ENCODE data around the gene PIGT.

The PIGT gene

DNA sequence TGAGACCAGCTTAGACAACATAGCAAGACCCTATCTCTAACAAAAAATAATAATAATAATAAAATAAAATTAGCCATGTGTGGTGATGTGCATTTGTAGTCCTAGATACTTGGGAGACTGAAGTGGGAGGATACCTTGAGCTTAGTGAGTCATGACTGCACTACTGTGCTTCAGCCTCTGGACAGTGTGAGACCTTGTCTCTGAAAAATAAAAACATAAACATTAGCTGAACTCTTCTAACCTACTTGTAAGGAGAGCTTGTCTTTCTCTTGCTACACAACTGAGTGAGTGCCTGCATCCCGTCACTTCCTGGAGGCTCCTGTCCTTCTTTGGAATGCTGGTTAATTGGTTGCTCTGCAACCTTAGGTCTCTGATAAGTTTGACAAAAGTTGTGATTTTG lies 13.0 kb upstream of the PIGT start:
- DNase-seq: no peak

DNA sequence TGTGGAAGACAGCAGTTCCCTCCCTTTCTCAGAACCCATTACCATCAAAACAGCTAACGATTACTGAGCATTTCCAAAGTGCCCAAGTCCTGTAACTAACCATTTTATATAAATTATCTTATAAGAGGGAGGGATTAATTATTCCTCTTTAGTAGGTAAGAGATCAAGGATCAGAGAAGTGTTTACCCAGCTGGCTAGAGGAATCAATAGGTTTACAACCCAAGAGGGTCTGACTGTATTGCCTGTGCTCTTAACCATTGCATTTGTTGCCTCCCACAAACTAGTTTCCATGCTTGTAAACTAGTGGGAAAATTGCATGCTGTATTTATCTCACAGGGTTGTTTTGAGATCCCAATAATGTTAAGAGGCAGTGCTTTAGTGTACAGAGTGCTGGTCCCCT lies 11.5 kb upstream of the PIGT start:
- DNase-seq: no peak

DNA sequence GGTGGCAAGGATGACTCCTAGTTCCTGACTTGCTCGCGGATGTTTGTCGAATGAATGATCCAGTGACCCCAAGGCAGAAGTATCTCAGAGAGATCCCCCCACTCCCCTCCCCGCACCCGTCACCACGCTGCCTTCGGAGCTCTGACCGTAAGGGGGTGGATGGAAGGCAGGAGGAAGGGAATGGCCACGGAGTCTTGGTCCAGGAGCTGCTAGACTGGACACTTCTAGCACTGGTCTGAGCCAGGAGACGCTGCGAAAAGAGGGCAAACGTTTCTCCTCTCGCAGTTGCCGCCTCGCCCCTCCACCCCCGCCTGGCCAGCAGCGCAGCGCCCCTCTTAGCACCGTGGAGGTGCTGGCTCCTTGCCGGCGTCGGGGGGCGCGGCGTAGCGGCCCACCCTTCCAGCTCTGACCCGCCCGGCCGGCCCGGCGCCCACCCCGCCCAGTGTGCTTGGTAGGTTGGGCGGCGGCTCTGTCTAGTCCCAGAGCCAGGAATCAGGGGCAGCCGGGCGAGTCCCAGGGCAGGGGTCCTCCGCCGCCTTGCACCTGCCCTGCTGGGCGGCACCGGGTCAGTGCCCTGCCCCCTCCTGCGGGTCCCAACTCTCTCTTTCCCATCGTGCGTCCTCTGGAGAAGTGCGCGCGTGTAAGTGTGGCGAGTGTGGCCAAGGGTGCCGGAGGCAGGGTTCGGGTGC lies 10.2 kb upstream of the PIGT start:
- peak; percentile 55 for DNase-seq

DNA sequence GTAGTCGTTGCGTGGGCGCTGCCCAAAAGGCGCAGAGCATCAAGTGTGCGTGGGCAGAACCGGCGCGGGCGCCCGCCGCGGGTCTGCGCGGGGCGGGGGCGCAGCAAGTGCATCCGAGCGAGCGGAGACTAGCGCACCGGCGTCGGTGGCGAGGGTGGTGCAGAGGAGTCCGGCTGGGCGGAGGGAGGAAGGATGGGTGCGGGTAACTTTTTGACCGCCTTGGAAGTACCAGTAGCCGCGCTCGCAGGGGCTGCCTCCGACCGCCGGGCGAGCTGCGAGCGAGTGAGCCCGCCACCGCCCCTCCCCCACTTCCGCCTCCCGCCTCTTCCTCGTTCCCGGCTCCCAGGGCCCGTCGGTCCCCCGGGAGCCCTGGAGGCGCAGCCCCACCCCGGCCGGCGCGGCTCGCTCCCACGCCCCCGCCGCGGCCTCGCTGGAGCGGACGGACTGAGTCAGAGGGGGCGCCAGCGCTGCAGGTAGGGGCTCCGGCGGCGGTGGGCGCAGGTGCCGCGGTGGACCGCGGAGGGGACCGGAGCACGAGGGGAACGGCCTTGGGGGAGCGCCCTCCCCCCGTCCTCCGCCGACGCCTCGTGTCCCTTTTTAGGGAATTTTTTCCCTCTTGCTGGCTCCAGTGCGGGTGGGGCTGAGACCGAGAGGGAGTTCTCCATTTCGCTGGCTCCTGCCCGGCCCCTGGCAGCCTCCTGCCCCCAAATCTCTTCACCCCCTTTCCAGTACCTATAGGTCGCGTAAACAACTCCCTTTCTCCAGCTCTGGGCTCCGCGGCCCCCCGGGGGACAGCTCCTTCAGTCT lies 9.5 kb upstream of the PIGT start:
- DNase-seq: peak; percentile 70

DNA sequence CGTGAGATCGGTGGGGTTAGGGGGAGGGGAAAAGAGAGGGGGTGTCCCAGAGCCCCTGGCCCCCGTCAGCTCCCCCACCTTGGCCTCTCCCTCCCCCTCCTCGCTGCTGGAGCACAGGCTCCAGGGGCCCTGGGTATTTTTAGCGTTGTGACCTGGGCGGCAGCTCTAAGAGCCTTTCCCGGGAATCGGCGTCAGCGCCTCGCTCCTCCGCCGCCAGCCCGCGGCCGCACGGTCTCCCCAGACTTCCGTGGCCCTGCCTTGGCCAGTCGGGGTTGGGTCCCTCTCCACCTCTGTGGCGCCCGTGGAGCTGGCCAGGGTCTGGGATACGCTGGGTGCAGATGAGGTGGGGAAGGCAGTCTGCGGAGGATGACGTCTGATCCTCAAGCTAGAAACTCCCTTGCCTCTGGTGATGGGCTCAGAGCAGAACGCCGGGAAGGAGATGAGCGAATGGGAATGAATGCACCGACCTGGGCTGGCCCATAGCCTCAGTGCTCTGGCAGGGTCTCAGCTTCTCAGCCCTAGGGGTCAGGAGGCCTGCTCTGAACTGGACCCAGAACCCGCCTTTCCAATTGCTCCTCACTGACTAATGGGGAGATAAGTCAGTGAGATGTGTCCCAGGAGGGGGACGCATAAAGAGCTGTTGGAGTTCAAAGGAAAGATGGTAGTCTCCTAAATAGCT lies 8.7 kb upstream of the PIGT start:
- peak; percentile 18 for DNase-seq

DNA sequence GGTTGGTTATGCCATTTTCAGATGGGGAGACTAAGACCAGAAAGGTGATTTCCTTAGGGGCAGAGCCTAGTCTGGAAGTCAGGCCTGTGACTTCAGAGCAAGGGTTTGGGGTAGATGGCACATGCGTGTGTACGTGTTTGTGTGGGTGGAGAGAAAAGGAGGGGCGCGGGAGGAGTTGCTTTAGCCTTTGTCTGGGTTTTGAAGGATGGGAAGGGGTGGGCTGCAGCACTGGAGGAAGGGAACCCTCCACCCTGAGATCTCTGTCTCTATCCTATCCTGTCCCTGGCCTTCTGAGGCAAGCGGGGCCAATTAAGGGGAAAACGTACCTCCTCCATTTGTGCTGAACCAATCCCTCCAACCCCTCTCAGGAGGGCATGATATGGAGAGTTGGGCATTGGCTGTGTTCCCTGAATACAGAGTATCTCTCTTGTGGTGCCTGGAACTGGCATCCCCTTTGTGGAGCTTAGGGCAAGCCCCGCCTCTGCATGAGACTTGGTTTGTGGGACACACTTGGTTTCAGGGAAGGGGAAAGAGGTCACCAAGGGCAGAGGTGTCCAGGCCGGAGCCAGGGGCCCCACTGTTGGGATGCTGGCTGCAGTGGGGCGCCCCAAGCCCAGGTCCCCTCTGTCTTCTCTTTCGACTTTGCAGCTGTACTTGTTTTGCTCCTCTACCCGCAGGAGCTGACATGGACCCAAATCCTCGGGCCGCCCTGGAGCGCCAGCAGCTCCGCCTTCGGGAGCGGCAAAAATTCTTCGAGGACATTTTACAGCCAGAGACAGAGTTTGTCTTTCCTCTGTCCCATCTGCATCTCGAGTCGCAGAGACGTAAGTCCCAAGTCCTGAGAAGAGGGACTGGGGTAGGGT lies 7.9 kb upstream of the PIGT start, which contains the start of gene DBNDD2:
DBNDD2 (plus strand) TSS at position 507 of the 863 bp plus-strand sequence; CDS start at position 686, 179 bp downstream.
- no peak for DNase-seq

DNA sequence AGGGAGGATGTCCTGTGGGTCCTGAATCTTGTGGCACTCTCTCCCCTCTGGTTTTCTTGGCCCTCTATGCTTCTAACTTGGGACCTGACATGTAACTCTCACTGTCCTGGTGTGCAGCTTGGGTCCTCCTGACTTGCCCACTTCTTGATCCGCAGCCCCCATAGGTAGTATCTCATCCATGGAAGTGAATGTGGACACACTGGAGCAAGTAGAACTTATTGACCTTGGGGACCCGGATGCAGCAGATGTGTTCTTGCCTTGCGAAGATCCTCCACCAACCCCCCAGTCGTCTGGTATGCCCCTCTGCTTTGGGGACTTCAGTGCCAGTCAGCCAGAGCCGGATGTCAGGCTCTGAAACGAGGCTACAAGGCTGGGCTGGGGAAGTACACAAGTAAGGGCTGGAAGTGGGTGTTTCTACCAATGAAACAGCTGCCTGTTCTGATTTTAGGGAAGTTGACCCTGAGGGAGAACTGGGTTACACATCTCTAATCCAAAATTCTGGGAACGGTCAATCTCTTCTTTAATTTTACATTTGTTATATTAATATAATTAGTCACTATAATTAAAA lies 7.2 kb upstream of the PIGT start:
- DNase-seq: no peak

DNA sequence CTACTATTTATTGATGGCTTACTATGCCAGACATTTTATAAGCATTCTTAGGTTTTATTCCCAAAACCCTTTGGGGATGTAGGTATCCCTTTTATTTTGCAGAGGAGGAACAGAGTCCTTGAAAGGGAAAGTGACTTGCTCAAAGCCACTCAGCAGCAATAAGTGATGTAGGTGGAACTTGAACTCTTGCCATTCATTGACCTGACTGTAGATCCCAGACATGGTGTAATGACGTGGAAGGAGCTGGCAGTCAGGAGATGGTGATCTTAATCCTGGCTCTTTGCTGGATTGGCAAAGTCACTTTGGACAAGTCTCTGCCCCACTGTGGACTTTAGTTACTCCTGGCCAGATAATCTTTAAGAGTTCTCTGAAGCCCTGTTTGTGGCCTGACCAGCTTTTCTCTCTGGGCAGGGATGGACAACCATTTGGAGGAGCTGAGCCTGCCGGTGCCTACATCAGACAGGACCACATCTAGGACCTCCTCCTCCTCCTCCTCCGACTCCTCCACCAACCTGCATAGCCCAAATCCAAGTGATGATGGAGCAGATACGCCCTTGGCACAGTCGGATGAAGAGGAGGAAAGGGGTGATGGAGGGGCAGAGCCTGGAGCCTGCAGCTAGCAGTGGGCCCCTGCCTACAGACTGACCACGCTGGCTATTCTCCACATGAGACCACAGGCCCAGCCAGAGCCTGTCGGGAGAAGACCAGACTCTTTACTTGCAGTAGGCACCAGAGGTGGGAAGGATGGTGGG lies 6.2 kb upstream of the PIGT start:
- DNase-seq: no peak

DNA sequence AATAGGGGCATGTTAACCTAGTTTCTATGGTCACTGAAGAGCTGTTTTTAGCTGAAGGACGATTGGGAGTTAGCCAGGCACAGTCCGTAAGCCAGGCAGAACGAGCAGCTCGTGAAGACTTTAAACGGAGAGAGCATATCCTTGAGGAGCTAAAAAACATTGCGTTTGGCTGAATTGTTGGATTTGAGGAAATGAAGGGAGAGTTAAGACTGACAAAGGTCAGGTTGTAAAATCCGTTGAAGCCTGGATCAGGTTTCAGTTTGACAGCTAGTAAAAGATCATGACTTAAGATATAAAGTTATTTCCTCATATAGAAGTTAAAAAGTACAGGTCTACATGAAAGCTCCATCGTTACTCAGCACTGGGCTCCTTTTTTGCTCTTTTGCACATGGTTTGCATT lies 5.1 kb upstream of the PIGT start:
- no peak for DNase-seq

DNA sequence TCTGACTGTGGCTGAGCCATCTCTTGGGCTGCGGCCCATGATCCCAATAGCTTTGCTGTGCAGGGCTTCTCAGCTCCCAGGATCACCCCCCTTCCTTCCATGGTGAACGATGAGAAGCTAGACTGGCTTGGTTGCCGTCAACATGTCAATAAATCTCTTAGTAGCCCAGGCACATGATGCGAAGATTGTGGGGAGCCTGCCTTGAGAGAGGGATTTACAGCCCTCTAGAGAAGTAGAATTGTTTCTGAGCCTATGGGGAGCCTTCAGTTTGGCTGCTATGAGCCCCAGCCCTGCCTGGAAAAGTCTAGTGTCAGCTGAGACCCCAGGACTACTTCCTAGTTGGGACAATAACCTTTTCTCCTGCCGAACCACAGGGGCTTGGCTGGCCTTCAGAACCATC lies 3.3 kb upstream of the PIGT start:
- DNase-seq: no peak

DNA sequence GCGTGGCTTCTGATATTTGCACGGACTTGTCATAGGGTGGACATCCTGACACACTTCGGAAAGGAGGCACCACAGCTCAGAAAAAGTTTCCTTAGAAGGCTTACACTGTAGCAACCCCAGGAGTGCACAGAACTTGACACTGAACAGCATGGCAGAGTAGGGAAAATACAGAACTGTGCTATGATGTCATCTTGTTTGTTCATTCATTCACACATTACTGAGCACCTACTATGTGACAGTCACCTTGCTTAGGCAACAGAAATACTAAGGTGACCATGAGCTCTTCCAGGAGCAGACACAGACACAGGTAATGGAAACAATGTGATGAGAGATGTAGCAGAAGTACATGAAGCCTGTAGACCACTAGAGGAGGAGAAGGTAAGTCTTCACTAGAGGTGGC lies 2.5 kb upstream of the PIGT start:
- DNase-seq: no peak

DNA sequence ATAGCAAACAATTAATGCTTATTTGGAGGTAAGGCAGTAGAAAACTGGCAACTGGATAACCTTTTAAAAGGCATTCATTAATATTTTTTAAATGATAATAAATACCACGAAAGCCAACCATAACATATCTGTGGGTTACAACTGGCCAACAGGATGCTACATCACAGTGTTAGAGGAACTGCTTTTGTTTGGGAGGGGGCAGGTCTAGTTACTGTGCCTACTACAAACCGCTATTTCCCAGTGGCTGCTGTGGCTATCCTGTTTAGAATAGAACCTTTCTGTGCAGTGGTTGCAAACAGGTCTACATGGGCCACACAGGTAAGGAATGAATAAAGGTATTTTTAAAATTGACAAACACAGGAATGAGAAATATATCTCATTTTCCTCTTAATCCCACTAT lies 976 bp downstream of the PIGT start:
- DNase-seq: no peak

DNA sequence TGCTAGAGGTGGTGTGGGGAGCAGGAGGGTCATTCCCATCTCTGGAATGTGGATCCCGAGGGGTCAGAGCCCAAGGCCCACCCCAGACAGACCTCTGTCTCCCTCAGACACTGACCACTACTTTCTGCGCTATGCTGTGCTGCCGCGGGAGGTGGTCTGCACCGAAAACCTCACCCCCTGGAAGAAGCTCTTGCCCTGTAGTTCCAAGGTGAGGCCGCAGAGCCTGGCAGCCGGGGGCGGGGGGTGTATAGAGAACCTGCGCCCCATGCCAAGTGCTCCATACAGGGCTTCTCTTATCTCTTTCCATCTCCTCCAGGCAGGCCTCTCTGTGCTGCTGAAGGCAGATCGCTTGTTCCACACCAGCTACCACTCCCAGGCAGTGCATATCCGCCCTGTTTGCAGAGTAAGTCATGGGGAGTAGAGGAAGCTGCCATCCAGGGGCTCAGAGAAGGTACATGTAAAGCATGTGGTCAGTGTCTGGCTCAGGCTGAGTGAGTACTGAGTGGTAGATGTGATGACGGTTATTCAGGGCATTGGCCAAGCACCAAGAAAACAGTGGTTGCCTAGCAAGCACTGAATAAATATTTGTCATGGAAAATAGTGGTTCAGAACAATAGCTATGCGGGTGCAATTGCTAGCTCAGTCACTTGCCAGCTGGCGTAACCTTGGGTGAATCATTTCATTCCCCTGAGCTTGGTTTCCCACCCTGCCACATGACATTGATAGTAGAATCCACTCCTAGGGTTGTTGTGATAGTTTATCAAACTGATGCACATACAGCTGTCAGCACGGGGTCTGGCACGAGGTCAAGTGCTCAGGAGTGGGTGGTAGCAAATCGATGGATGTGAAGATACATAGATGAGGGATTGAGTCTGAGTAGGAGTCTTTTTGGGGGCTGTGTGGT lies 3.5 kb downstream of the PIGT start:
- peak; percentile 96 for DNase-seq

DNA sequence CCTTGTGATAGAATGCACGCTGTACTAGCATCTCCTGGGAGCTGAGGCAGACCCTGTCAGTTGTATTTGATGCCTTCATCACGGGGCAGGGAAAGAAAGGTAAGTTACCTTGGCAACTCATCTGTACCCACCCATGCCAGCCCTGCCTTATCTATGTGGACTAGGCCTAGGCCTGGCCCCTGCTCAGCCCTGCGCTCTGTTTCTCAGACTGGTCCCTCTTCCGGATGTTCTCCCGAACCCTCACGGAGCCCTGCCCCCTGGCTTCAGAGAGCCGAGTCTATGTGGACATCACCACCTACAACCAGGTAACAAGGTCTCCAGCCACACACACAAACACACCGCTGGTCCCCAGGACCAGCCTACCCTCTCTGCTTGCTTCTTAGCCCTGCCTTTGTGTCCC lies 4.2 kb downstream of the PIGT start:
- no peak for DNase-seq

DNA sequence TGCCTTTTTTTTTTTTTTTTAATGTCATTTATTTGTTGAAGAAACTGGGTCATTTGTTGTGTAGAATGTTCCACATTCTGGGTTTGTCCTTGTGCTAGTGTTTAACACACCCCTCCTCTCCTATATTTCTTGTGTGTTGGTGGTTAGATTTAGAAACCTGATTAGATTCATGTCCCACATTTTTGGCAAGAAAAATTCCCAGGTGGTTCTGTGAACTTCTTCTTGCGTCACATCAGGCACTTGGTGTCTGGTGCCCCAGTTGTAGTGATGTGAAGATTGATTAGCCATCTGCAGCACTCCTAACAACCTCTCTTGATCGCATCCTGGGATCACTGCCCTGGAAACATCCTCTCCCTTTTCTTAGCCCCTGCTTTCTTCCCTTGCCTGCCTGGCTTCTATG lies 7.8 kb downstream of the PIGT start:
- no peak for DNase-seq

DNA sequence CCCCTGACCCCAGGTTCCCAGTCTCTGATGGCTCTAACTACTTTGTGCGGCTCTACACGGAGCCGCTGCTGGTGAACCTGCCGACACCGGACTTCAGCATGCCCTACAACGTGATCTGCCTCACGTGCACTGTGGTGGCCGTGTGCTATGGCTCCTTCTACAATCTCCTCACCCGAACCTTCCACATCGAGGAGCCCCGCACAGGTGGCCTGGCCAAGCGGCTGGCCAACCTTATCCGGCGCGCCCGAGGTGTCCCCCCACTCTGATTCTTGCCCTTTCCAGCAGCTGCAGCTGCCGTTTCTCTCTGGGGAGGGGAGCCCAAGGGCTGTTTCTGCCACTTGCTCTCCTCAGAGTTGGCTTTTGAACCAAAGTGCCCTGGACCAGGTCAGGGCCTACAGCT lies 9.6 kb downstream of the PIGT start:
- DNase-seq: no peak

DNA sequence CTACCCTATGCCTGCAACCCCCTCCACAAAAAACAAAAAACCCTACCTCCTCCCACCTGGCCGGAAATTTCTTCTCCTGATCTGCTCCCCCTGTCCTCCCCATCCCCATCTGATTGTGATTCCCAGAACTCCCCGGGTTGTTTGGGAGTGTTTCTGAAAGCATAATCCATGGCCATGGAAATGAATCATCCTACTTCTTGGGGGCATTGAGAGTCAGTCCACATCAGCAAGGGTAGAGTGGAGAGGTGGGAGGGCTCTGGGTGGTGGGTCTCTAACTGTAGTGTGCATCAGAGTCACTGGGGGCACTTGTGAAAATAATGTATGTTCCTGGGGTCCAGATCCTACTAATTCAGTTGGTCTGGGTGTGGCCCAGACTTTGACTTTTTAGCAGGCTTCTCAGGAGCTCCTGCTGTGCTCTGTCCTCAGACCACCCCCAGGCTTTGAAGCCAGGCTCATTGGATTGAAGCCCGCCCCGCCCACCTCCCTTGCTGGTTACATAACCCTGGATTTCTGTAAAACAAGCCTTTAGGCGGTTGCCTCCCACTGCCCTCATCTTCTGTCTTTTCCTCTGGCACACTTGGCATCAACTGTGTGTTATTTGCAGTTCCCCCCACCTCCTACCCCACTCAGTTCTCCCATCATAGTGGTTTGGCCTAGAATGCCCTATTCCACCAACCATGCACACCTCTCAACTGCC lies 10.5 kb downstream of the PIGT start:
- DNase-seq: no peak

DNA sequence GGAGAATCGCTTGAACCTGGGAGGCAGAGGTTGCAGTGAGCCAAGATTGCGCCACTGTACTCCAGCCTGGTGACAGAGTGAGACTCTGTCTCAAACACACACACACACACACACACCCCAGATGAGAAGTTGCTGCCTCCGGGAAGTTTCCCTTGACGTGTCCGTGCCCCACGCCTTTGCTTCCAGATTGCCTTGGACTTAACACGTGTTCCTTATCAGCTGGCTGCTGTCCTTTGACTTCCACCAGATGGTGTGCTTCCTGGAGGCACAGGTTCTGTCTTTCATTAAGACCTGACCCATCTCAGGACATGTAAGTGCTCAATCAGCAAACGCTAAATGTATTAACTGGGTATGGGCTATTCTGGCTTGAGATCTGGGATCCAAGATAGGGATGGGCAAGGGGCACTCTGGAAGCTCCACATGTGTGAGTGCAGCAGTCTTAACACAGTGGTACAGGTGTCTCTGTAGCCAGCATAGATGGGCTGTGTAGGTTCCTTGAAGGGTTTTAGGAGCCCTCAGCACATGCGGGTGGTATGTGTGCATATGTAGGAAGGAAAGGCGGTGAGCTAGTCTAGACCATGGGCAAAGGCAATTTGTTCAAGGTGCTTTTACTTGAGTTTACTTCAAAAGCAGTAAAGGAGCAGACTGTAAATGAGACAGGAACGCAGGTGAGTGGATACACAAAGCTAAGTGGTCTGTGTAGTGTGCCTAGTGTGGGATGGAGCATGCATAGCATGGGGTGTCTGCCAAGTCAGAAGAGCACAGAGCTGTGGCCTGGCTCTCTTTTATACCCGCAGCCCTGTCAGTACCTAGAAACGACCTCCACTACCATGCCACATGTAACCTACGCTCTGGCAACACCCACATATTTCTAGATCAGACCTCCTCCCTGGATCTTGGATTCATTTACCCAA lies 11.6 kb downstream of the PIGT start:
- no peak for DNase-seq

DNA sequence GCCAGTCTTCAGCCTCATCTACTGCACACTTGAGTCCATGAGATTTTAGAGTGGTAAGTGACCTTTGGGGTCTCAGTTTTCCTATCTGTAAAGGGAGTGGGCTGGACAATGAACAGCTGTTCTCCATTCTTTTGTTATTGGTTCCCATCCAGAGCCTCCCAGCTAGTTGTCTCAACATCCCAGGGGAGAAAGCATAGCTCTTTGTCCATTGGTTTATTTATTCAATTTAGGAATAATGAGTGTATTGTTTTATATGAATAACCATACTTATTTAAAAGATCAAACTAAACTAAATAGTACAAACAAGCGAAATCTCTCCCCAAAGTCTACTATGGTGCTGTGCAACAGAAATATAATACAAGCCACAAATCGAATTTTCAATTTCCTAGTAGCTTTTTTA lies 13.7 kb downstream of the PIGT start:
- DNase-seq: no peak
